ENCODE measurements around the gene IFT52. TPM values are rescaled to one million over a fixed set of nuclear protein-coding genes. Genes with fewer than 3 reads are reported as not detected.

IFT52 gene
- total RNA-seq, 1 donor from 2014 or later: 22.6 TPM

GRCh38 chr20:43681468-43681942, 90.8 kb downstream of the IFT52 start:
- no peak for FAIRE-seq
- H3K36me3 ChIP-seq (ENCODE audit: control insufficient read depth, insufficient read depth, low read length): no peaks in the 10 kb centered on the region
- no peak for TF ChIP-seq CTCF (IDR thresholded peaks at IDR 0.05; ENCODE audit: insufficient read depth, low read length, severe bottlenecking)

GRCh38 chr20:43681991-43682410, 91.3 kb downstream of the IFT52 start:
- H3K36me3 ChIP-seq (ENCODE audit: control insufficient read depth, insufficient read depth, low read length): no peaks in the 10 kb centered on the region
- no peaks in the 10 kb centered on the region for H3K27me3 ChIP-seq (ENCODE audit: control insufficient read depth, insufficient read depth, low read length)
- TF ChIP-seq CTCF (IDR thresholded peaks at IDR 0.05; ENCODE audit: insufficient read depth, low read length, severe bottlenecking): no peak
- no peak for FAIRE-seq
- DNase-seq (ENCODE audit: low read depth): no peak
- H3K4me3 ChIP-seq (ENCODE audit: low read depth, low read length): no peak overlapping the region

More at GRCh38 chr20:43681468-43681942, 90.8 kb downstream of the IFT52 start:
- DNase-seq (ENCODE audit: low read depth): no peak
- H3K4me3 ChIP-seq (ENCODE audit: low read depth, low read length): no peak overlapping the region
- no peaks in the 10 kb centered on the region for H3K27me3 ChIP-seq (ENCODE audit: control insufficient read depth, insufficient read depth, low read length)

- Histone ChIP-seq H3K4me3 (ENCODE audit: low read depth, low read length) (no peak overlapping the region), H3K36me3 (ENCODE audit: control insufficient read depth, insufficient read depth, low read length) (no peaks in the 10 kb centered on the region), H3K27me3 (ENCODE audit: control insufficient read depth, insufficient read depth, low read length) (no peaks in the 10 kb centered on the region)
- TF ChIP-seq CTCF (IDR thresholded peaks at IDR 0.05; ENCODE audit: insufficient read depth, low read length, severe bottlenecking): no peak
- no peak for DNase-seq (ENCODE audit: low read depth)
- FAIRE-seq: no peak
Observed at GRCh38 chr20:43682446-43682845, 91.7 kb downstream of the IFT52 start.

GRCh38 chr20:43686820-43687219, 96.1 kb downstream of the IFT52 start:
- no peak for TF ChIP-seq CTCF (IDR thresholded peaks at IDR 0.05; ENCODE audit: insufficient read depth, low read length, severe bottlenecking)
- no peaks in the 10 kb centered on the region for H3K27me3 ChIP-seq (ENCODE audit: control insufficient read depth, insufficient read depth, low read length)
- DNase-seq (ENCODE audit: low read depth) (no peak), FAIRE-seq (no peak)
- no peaks in the 10 kb centered on the region for H3K36me3 ChIP-seq (ENCODE audit: control insufficient read depth, insufficient read depth, low read length)
- H3K4me3 ChIP-seq (ENCODE audit: low read depth, low read length): no peak overlapping the region

GRCh38 chr20:43689165-43689564, 98.4 kb downstream of the IFT52 start:
- no peak for TF ChIP-seq CTCF (IDR thresholded peaks at IDR 0.05; ENCODE audit: insufficient read depth, low read length, severe bottlenecking)
- Histone ChIP-seq H3K36me3 (ENCODE audit: control insufficient read depth, insufficient read depth, low read length) (no peaks in the 10 kb centered on the region), H3K27me3 (ENCODE audit: control insufficient read depth, insufficient read depth, low read length) (no peaks in the 10 kb centered on the region), H3K4me3 (ENCODE audit: low read depth, low read length) (no peak overlapping the region)
- DNase-seq (ENCODE audit: low read depth) (no peak), FAIRE-seq (no peak)

- DNase-seq (ENCODE audit: low read depth) (no peak), FAIRE-seq (no peak)
- Histone ChIP-seq H3K27me3 (ENCODE audit: control insufficient read depth, insufficient read depth, low read length) (no peaks in the 10 kb centered on the region), H3K36me3 (ENCODE audit: control insufficient read depth, insufficient read depth, low read length) (no peaks in the 10 kb centered on the region), H3K4me3 (ENCODE audit: low read depth, low read length) (no peak overlapping the region)
- no peak for TF ChIP-seq CTCF (IDR thresholded peaks at IDR 0.05; ENCODE audit: insufficient read depth, low read length, severe bottlenecking)
Observed at GRCh38 chr20:43690943-43691598, 100.3 kb downstream of the IFT52 start.
